22Rv1 (cell line): ENCODE data around the gene CCDC59.

Experiments used
- CTCF ChIP-seq: fragments of 450-650 bp; IDR thresholded peaks from 2 replicates; pipeline ENCODE4 v1.5.1; 2017; ENCODE audit warnings: mild to moderate bottlenecking
- ZFX ChIP-seq: fragments of 450-650 bp; IDR thresholded peaks from 2 replicates; pipeline ENCODE4 v1.6.1; 2017; ENCODE audit warnings: antibody characterized with exemption, borderline replicate concordance

- TF ChIP-seq CTCF, result peak; percentile 87
- no peak for TF ChIP-seq ZFX
Measured at GRCh38 chr12:82326905-82327503, 31.2 kb downstream of the CCDC59 start.
